Activated T-cell treated with anti-CD3 and anti-CD28 coated beads for 4 hours (primary cell): ENCODE data around the gene WDSUB1.
A peak's percentile ranks its signal among the peaks of the same experiment; 100 is the strongest.

Source experiments
- DNase-seq: peaks from one replicate; pipeline ENCODE4 v3.0.0-alpha.2; 2020

The WDSUB1 gene

GRCh38 chr2:159285929-159286708 is at the start of gene WDSUB1:
WDSUB1 (minus strand) TSS chr2:159286703; CDS start chr2:159283069, 3,634 bp downstream.
- peak; percentile 24 for DNase-seq

GRCh38 chr2:159326569-159327255 is 40.2 kb upstream of the WDSUB1 start:
- no peak for DNase-seq

- no peak for DNase-seq
These were observed 35.9 kb upstream of the WDSUB1 start for GRCh38 chr2:159322419-159322818.

- no peak for DNase-seq
These were observed 31.0 kb upstream of the WDSUB1 start for GRCh38 chr2:159317392-159318088.

GRCh38 chr2:159307942-159308341 is 21.4 kb upstream of the WDSUB1 start:
- no peak for DNase-seq

- no peak for DNase-seq
These were observed 14.1 kb upstream of the WDSUB1 start for GRCh38 chr2:159300586-159300985.

GRCh38 chr2:159298967-159299366 is 12.5 kb upstream of the WDSUB1 start:
- no peak for DNase-seq

- no peak for DNase-seq
These were observed 10.7 kb upstream of the WDSUB1 start for GRCh38 chr2:159297042-159297707.

- no peak for DNase-seq
These were observed 5.7 kb upstream of the WDSUB1 start for GRCh38 chr2:159292157-159292556.

- DNase-seq, result no peak
These were observed 3.9 kb upstream of the WDSUB1 start for GRCh38 chr2:159290289-159290907.

- no peak for DNase-seq
These were observed 1.2 kb upstream of the WDSUB1 start for GRCh38 chr2:159287733-159288132.

GRCh38 chr2:159286709-159287441 is 372 bp upstream of the WDSUB1 start:
- DNase-seq, result peak; percentile 97

- DNase-seq, result no peak
These were observed 1.1 kb downstream of the WDSUB1 start for GRCh38 chr2:159285433-159285832.

- DNase-seq, result no peak
These were observed 3.0 kb downstream of the WDSUB1 start for GRCh38 chr2:159283529-159283928.

- DNase-seq, result no peak
These were observed 5.5 kb downstream of the WDSUB1 start for GRCh38 chr2:159281002-159281401.

GRCh38 chr2:159279700-159280099 is 6.8 kb downstream of the WDSUB1 start:
- no peak for DNase-seq

- no peak for DNase-seq
These were observed 11.4 kb downstream of the WDSUB1 start for GRCh38 chr2:159275111-159275510.

GRCh38 chr2:159272156-159272555 is 14.3 kb downstream of the WDSUB1 start:
- no peak for DNase-seq

GRCh38 chr2:159270744-159271379 is 15.6 kb downstream of the WDSUB1 start:
- no peak for DNase-seq

GRCh38 chr2:159267921-159268320 is 18.6 kb downstream of the WDSUB1 start:
- DNase-seq, result no peak

- DNase-seq, result no peak
These were observed 19.9 kb downstream of the WDSUB1 start for GRCh38 chr2:159266554-159266953.
